ACHN (cell line): Measurements from ENCODE around the gene PRKCH.

Experiments
- DNase-seq: peaks from one replicate; pipeline ENCODE4 v3.0.0-alpha.2; 2015
- in situ Hi-C: cut with HindIII; loops from 2 replicates; pipeline ENCODE4 v1.10.0; 2017; ENCODE audit warnings: low sequenced_read_pairs, low pct_ligation_motif_present, low pct_unique_long_range_greater_than_20kb

Gene PRKCH

DNA sequence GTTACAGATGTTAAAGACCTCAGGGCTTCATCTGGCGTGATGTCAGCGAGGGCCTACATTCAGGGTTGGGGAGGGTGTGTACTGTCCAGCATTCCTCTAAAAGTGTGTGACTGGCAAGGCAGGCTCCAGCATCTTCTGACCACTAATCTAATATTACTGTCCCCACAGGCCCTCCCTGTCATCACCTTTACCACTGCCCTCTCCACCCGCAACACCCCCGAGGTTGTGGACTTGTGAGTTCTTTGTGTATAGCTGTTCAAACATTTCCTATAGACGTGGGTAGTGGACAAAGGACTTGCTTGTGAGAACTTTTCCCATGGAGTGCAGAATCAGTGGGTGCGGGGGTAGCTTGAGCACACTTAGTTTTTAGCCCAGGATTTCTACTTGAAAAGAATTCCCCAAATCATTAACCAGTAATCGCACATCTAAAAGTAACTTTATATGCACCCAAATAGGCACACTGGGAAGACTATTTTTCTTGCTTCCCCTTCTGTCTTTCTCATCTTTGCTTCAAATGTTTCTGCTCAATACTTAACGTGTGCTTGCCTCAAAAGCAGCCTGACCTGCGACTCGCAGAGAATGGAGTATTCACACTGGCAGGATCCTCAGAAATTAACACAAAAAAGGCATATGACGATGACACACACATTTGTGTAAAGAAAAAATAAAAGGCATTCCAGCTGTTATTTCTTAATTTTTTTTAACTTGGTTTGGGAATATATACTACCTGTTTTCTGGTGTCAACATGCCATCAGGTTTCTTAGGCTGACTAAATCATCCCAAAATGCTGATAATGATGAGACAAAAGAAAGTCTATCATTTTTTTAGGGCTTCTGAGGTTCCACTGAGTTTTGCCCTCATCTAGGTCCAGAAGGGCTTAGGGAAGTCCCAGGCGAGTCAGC, 215.5 kb downstream of the PRKCH start:
- peak; percentile 25 for DNase-seq
- in situ Hi-C loops: no loop called here

GRCh38 chr14:61537563-61538463, 216.4 kb downstream of the PRKCH start:
- DNase-seq: peak; percentile 48
- in situ Hi-C loops: no loop called here

DNA sequence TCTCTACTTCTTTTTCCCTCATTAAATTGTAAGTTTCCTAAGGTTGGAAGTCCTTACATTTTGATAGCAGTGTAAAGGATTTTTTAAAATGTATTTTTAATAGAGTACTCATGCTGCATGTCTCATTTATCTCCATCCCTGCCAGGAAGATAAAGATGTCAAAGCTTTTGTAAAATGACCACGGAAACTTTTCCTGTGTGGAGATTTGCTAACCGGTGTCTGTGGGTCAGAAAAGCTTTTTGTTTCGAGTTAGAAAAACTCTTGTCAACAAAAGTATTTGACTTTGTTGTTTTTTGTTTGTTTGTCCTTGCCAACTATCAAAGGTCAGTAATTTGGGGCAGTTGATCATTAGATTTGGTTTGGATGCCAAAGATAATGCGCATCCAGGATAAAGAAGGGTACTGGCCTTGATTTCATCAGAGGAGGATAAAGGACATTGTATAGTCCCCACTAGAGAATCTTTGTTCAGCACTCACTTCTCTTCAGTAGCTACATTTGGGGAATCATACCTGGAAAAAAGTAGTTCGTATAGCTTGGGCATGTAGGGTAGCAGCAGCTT, 217.2 kb downstream of the PRKCH start:
- in situ Hi-C loops: no loop called here
- no peak for DNase-seq

- DNase-seq: no peak
- in situ Hi-C loops: no loop called here
These were observed 218.3 kb downstream of the PRKCH start for GRCh38 chr14:61539631-61540030.

DNA sequence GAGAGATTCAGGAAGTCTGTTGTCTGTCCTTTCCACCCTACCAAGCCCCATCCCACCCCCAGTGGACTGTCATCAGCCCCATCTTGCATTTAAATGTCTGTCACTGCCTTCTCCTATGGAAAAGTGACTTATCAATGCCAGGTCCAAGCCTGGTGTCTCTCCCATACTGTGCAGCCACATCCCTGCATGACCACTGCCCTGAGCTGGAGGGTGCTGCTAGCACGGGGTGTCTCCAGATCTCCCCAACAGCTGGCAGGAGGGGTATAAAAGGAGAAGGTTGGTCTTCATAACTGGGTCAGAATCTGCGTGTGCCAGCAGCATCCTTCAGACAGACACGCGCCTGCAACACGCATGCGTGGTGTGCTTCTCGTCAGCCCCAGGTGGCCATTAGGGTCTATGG, 219.6 kb downstream of the PRKCH start:
- no peak for DNase-seq
- in situ Hi-C loops: no loop called here

DNA sequence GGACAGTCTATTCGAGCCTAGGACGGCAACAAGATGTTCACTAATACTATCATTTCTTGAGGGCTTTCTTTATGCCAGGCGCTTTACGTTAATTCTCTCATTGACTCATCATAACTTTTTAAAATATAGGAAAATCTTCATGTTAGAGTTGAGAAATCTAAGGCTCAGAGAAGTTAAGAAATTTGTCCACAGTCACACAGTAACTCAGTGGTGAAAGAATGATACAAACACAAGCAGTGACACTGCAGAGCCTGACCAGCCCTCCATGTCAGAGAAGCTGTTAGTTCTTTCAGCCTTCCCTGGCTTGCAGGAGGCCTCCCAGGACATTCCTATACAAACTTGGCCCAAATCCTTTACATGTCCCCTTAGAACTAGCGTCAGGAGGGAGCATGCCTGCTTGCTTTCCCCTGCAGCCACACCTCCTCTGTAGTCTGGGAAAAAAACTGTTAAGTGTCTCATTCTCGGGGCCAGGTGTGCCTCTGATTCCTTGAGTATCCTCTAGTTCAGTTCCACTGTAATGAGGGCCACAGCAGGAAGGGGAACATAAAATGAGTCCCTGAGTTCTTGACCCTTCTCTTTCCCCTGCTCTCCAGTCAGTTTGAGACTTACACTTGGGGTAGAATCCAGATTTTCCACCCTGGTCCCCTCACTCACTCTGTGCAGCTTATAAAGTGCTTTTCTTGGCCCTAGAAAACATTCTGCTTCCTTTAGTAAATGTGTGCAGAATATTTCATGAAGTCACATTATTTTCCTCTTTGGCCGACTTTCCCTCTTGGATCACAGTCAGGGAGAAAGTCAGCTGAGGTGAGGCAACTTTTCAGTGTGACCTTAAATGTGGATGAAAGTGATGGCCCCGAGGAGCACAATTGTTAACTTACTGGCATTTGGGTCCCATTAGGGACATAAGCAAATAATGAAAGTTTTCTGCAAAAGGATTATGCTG, 221.7 kb downstream of the PRKCH start:
- in situ Hi-C loops: no loop called here
- no peak for DNase-seq

DNA sequence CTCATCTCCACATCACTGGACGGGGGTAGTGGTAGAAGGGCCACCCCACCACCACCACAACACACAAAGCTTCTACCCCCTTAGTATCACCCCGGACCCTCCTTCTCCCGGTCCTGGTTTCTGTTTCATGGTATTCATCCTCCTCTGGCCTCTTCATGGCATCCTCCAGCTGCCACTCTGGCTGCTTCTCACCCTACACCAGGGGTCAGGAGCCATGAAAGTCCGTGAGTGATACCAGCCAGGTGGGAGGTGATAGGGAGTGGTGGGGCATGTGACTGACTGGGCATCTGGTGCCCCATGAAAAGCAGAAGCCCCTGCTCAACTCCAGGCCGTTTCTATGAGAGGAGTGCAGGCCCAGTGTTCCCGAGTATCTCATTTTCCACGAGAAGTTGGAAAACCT, 222.6 kb downstream of the PRKCH start:
- DNase-seq: no peak
- in situ Hi-C loops: no loop called here

GRCh38 chr14:61544448-61545330, 223.3 kb downstream of the PRKCH start:
- in situ Hi-C loops: no loop called here
- no peak for DNase-seq

DNA sequence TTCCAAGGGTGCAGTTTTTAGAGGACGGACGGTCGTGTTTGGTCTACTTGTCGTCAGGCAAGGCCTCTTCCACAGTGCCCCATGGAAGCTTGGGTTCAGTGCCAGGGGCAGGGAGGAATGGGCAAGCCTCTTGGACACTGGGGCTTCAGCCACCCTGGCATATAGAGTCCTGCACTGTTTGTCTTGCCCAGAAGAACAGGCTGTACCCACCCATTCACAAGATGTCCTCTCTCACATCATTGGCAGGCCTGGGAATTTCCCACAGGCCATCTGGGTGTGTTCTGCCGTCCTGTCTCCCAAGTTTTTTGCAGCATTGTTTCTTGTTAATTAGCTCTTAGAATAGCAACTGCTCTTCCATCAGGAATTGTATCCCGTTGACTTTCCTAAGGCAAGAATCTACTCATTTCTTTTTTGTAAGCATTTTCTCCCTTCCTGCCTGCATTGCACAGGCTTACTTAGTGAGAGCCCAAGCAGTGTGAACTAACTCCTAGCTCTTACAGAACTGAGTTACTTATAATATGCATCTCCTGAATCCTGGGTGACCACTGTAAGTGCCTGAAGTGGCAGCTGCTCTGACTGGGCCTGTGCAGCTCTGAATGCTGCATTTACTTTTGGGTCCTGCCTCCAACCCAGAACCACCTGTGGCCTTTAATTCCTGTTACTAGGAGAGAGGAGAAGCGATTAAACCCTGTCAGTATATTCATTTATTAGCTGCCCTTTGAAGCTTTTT, 224.5 kb downstream of the PRKCH start:
- in situ Hi-C loops: no loop called here
- DNase-seq: no peak

DNA sequence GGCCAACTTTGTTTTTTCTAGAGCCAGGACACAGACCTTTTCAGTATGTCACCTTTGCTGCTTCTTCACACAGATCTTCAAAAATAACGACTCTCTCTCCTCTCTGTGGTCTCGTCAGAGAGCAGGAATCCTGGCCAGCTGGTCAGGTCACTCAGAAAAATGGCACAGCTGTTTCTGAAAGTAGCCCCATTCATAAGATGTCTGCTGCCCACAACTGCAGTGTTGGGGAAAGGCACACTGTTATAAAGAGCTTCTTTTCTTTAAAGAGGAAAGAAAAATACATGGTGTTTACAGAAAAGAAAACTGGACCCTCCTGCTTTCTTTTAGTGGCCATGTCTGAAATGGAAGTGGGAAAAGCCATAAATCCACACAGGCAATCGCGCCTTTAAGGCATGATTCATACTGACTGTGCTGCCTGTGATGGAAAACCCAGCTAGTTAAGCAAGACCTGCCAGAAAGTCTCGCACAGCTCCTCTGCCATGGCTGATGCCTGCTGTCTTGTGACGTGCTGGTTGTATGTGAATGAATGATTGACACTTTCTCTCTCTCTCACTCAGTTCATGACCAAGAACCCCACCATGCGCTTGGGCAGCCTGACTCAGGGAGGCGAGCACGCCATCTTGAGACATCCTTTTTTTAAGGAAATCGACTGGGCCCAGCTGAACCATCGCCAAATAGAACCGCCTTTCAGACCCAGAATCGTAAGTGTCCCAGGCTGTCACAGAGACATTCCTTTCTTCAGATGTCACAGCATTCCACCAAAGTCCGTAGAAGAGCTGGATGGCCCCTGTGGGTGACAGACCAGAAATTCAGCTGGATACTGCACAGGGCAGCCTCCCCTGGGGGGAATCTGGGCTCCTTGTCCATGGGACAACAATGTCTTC, 226.0 kb downstream of the PRKCH start:
- DNase-seq: no peak
- in situ Hi-C loops: no loop called here

DNA sequence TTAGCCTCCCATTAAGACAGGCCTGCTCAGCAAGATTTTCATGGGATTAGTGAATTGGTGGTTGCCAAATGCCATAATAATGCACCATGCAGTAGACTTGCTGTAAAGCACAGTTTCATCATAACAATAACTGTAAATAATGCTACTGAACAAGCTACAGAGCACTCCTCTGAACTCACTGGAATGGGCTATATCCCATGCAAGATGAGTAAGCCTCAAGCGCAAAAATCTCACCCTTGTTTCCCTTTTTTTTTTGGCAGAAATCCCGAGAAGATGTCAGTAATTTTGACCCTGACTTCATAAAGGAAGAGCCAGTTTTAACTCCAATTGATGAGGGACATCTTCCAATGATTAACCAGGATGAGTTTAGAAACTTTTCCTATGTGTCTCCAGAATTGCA, 228.0 kb downstream of the PRKCH start:
- no peak for DNase-seq
- in situ Hi-C loops: no loop called here

DNA sequence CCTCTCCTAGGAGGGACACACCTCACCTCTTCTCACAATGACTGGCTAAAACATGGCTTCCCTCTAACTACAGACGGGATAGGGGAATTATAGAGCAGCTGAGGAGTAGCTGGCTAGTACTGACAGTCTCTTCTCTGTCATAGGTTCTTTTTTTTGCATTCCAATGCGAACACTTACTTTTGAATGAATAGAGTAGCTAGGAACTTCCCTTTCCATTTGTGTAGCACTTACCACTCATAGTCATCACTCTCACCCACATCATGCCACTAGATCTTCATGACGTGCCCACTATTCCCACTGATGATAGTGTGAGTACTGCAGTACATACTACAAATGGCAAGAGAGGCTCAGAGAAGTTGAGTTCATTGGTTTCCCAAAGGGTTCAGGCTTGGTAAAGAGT, 230.0 kb downstream of the PRKCH start:
- DNase-seq: no peak
- in situ Hi-C loops: no loop called here

GRCh38 chr14:61552241-61552640, 230.9 kb downstream of the PRKCH start:
- in situ Hi-C loops: no loop called here
- no peak for DNase-seq

DNA sequence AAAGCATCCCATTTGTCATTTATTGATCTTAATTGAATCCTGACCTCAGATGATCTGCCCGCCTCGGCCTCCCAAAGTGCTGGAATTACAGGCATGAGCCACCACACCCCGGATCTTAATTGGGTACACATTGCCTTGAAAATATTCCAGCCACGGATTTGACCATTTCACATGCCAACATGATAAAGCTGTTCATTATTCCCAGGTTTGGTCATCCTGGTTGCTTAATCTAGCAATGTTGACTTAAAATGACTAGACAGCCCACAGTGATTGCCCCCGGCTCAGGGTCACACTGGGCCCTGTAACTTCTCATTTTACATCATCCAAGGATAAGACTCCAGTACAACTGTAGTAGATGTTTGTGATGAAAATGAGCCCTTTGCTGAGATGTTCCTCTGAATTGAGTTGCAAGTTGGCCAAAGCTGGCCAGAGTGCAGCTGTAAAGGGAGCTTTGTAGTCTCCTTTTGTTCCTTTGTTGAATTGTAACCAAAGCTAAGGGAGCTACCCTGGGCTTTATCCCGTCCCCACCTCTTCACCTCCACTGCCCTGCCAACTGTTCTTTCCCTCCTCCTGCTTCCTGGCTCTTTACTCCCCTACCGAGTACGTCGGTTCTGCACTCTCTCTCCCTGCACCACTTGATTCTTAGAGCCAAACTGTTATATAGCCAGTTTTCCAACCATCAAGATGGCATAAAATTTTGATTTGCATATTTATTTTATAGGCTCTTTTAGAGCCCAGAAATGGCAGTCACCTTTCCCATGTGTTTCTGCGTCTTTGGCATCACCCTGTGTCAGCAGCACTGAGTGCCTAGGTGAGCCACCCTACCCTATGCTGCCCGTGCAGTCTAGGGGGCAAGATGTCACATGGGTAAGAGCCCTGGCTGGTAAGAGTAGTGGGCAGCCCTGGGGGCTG, 232.6 kb downstream of the PRKCH start:
- DNase-seq: no peak
- in situ Hi-C loops: no loop called here
